LNCAP (cell line): Measurements from ENCODE around the gene GPC3.

ENCODE experiments used
- CTCF ChIP-seq: fragments of 450-650 bp; IDR thresholded peaks from 2 replicates; pipeline ENCODE4 v1.5.1; 2017; ENCODE audit warnings: mild to moderate bottlenecking

The GPC3 gene

GRCh38 chrX:133819546-133819945 is 165.8 kb downstream of the GPC3 start:
- TF ChIP-seq CTCF = no peak

GRCh38 chrX:133818019-133818418 is 167.4 kb downstream of the GPC3 start:
- no peak for TF ChIP-seq CTCF

DNA sequence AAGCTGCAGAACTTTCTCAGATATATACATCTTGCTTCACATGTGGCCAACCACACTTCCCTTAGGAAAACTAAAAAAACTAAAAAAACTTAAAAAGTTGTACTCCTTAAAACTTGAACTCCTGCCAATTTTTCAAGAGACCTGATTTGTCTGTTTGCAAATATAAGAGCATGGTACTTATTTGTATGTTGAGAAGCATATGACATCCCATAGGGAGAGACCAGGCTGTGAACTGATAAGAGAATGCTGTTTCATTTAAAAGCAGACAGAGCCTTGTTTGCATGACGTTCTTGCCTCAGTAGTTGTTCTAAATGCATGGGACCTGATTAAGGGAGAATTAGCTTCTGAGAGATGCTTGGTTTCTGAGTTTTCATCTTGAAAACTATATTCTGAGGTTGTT is 169.9 kb downstream of the GPC3 start:
- TF ChIP-seq CTCF = no peak

GRCh38 chrX:133813971-133814370 is 171.4 kb downstream of the GPC3 start:
- TF ChIP-seq CTCF = no peak

- no peak for TF ChIP-seq CTCF
Observed at GRCh38 chrX:133812402-133812801, 173.0 kb downstream of the GPC3 start.

DNA sequence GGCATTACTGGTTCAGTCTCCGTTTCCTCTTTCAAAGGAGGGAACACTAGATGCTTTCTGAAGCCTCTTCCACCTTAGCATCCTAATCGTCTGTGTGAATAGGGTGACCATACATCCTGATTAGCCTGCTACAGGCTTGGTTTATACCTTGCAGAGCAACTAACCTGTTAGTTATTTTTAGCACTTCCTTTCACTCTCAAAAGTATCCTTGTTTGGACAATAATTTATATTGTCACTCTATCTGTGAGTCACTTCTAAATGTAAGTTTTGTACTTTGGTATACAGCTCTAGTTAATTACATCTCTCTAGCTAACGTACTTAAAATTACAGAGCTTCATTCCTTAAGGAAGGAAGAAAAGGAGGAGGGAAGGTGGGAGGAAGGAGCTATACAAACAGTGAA is 174.5 kb downstream of the GPC3 start:
- TF ChIP-seq CTCF = no peak

DNA sequence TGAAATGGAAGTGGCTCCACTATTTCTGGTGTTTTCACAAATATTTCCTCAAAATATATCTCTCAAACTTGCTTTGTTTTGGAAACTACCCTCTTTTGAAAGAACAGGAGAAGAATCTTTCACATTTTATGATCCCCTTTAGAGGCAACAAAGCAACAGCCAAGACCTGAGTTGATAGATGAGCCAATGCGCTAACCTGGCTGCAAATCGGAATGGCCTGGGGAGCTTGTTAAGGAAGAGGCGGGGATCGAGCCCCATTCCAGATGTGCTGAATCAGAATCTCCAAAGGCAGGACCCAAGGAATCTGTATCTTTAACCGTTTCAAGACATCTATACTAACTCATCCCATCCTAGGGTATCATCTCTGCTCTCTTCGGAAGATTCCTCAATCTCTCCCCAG is 181.3 kb downstream of the GPC3 start:
- no peak for TF ChIP-seq CTCF

DNA sequence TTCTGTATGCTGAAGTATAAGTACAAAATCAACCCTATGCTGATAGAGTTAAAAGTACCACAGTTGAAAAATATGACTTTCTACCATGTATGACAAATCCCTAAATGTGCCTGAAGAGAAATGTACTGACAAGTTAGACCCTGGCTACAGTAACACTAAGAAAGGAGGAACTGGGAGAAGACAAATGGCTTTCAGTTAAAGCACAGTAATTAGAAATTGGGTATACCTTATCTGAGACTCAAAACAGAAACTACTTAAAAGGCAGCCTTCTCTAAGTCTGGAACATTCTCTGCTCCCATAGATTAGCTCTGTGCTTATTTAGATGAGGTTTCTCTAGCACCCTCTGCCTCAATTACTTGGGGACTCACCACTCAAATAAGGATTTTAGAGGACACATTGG is 189.1 kb downstream of the GPC3 start:
- no peak for TF ChIP-seq CTCF
